Brain microvascular endothelial cell (primary cell): ENCODE measurements around the gene LRIT3.

Experiments used
- DNase-seq: peaks from one replicate; pipeline ENCODE4 v3.0.0-alpha.2; 2020
- H3K27ac ChIP-seq: fragments of 250-450 bp; sonication (Bioruptor Pico); 2 replicates; pipeline ENCODE4 v1.5.1; 2020; ENCODE audit warnings: mild to moderate bottlenecking, moderate library complexity
- H3K27me3 ChIP-seq: fragments of 250-450 bp; sonication (Bioruptor Pico); replicated peaks from 2 replicates; pipeline ENCODE4 v1.5.1; 2020; ENCODE audit warnings: mild to moderate bottlenecking
- H3K36me3 ChIP-seq: fragments of 250-450 bp; sonication (Bioruptor Pico); replicated peaks from 2 replicates; pipeline ENCODE4 v1.5.1; 2020; ENCODE audit warnings: mild to moderate bottlenecking
- H3K4me3 ChIP-seq: 2 replicates; pipeline ENCODE4 v1.5.1; 2011; ENCODE audit warnings: low read depth, mild to moderate bottlenecking, control low read depth, low read length, moderate library complexity
- in situ Hi-C: cut with HindIII; loops from 2 replicates; pipeline ENCODE4 v1.10.0; 2017; ENCODE audit warnings: low sequenced_read_pairs, low pct_ligation_motif_present
- TF ChIP-seq, protein P1 (sequence below): IDR thresholded peaks from 2 replicates; pipeline ENCODE4 v1.5.1; 2011; ENCODE audit warnings: low read depth, mild to moderate bottlenecking, moderate library complexity, low read length, control low read depth, inconsistent platforms; ENCODE audit errors: missing control alignments

The LRIT3 gene

DNA sequence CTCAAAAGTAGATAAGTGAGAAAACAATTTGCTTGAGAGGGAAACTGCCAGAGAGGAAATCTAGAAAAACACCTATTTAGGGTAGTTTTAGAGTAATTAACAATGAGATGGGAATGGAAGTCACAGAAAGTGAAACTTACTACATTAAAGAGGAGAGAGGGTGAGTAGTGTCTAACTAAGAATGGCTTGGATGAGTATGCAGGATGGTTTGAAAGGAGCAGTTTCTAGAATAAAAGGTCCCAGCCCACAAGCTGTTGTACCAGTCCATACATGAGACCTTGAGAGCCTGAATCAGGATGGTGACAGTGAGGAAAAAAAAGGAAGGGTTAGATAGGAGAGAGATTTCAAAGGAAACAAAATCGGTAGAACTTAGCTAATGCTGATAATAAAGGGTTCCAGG lies 31.0 kb upstream of the LRIT3 start:
- in situ Hi-C loops, result no loop called here
- no peak for DNase-seq
- TF ChIP-seq, protein P1, sequence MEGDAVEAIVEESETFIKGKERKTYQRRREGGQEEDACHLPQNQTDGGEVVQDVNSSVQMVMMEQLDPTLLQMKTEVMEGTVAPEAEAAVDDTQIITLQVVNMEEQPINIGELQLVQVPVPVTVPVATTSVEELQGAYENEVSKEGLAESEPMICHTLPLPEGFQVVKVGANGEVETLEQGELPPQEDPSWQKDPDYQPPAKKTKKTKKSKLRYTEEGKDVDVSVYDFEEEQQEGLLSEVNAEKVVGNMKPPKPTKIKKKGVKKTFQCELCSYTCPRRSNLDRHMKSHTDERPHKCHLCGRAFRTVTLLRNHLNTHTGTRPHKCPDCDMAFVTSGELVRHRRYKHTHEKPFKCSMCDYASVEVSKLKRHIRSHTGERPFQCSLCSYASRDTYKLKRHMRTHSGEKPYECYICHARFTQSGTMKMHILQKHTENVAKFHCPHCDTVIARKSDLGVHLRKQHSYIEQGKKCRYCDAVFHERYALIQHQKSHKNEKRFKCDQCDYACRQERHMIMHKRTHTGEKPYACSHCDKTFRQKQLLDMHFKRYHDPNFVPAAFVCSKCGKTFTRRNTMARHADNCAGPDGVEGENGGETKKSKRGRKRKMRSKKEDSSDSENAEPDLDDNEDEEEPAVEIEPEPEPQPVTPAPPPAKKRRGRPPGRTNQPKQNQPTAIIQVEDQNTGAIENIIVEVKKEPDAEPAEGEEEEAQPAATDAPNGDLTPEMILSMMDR, result no peak
- Histone ChIP-seq H3K27me3 (no peaks in the 10 kb centered on the region), H3K4me3 (peak overlapping the region; percentile 96), H3K36me3 (peaks cover 10% of the 10 kb centered on the region), H3K27ac (no peak overlapping the region)

GRCh38 chr4:109818268-109818667 lies 29.6 kb upstream of the LRIT3 start:
- TF ChIP-seq, protein P1, result no peak
- H3K4me3 ChIP-seq, result no peak overlapping the region
- peaks cover 21% of the 10 kb centered on the region for H3K36me3 ChIP-seq
- H3K27ac ChIP-seq, result no peak overlapping the region
- DNase-seq, result no peak
- H3K27me3 ChIP-seq, result no peaks in the 10 kb centered on the region
- in situ Hi-C loops, result no loop called here

- in situ Hi-C loops, result no loop called here
- no peak overlapping the region for H3K27ac ChIP-seq
- TF ChIP-seq, protein P1, result no peak
- H3K36me3 ChIP-seq, result peaks cover 27% of the 10 kb centered on the region
- H3K27me3 ChIP-seq, result no peaks in the 10 kb centered on the region
- no peak overlapping the region for H3K4me3 ChIP-seq
- DNase-seq, result no peak
Observed at GRCh38 chr4:109820563-109820962, 27.3 kb upstream of the LRIT3 start.

DNA sequence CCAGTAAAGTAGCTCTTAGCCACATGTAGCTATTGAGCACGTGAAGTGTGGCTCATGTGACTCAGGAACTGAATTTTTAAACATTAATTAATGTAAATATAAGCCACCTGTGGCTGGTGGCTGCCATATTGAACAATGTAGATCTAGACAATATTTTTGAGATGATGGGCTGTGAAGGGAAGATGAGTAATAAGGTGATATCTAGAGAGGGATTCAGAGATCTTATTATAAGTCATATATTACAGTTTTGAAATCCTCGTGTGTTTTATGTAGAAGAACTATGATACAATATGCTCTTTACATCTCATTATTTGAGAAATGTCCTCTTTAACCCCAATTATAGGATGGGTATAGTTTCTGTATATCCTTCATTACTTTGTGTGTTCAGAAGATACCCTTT lies 26.7 kb upstream of the LRIT3 start:
- no peak for DNase-seq
- Histone ChIP-seq H3K4me3 (no peak overlapping the region), H3K36me3 (peaks cover 27% of the 10 kb centered on the region), H3K27me3 (no peaks in the 10 kb centered on the region), H3K27ac (no peak overlapping the region)
- in situ Hi-C loops, result no loop called here
- TF ChIP-seq, protein P1, result no peak

GRCh38 chr4:109826719-109827118 lies 21.2 kb upstream of the LRIT3 start:
- TF ChIP-seq, protein P1, result peak; percentile 26
- H3K27me3 ChIP-seq, result no peaks in the 10 kb centered on the region
- H3K4me3 ChIP-seq, result no peak overlapping the region
- in situ Hi-C loops, result no loop called here
- DNase-seq, result no peak
- H3K36me3 ChIP-seq, result peaks cover 17% of the 10 kb centered on the region
- H3K27ac ChIP-seq, result no peak overlapping the region

DNA sequence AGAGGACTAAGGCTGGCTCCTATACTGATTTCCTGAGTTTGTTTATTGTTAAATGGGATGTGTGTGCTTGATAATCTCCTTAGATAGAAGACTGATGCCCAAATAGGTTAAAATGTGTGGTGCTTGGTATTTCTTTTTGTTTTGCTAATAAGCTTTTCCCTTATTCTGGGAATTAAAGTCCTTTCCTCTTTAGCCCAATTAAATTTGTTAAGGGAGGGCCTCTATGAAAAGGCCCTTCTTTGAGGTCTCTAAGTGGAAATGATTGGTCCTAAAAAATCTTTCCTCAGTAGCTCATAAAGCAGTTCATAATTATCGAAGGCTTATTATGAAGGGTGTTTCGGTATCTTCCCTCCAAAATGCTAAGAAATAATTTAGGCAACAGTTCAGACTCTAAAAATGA lies 20.2 kb upstream of the LRIT3 start, which contains the start of gene RRH:
TSS of gene RRH (plus strand) at position 301 of the 400 bp plus-strand sequence. CDS start at position 357, 56 bp downstream.
- in situ Hi-C loops, result no loop called here
- TF ChIP-seq, protein P1, result no peak
- Histone ChIP-seq H3K4me3 (no peak within 1 kb of the TSS), H3K27me3 (no peaks in the 10 kb centered on the region), H3K27ac (no peak within 1 kb of the TSS), H3K36me3 (peaks cover 12% of the 10 kb centered on the region)
- DNase-seq, result no peak
